HG03439 (cell line): ENCODE measurements around the gene GPX5.
"Not testable (repeated sequence)": the region's sequence is repeated elsewhere in the genome, so short reads cannot be mapped to it uniquely, and the experiment has no call there.

Experiments
- ATAC-seq: cut with Tn5 transposase; IDR thresholded peaks from one replicate; pipeline ENCODE4 v1.9.1; 2021; ENCODE audit warnings: mild to moderate bottlenecking, moderate library complexity; ENCODE audit not compliant: unreplicated experiment

GPX5 gene

GRCh38 chr6:28512387-28512786, 13.3 kb upstream of the GPX5 start:
- ATAC-seq = not testable (repeated sequence)

DNA sequence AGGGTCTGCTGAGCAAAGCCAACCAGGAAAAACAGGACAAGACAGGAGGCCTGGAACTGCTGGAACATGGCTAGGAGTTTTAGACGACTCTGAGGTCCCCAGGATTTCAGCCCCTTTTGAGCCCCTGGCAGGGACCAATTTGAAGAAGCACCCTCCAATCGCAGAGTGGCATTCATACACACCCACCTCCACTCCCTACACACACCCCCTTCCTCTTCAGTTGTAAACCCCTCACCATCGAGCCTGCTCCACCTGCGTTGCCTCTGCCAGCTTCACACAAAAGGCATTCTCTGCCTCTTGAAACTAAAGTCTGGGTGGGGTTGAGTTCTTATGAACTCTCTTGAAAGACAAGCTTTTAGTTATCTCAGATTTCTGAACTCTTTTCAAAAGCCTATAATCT, 10.0 kb upstream of the GPX5 start, which contains the start of gene GPX6:
GPX6 (minus strand) TSS at position 118 of the 400 bp plus-strand sequence; CDS start at position 68, 50 bp downstream.
- ATAC-seq = no peak

- no peak for ATAC-seq
Observed at GRCh38 chr6:28517964-28518363, 7.7 kb upstream of the GPX5 start.

DNA sequence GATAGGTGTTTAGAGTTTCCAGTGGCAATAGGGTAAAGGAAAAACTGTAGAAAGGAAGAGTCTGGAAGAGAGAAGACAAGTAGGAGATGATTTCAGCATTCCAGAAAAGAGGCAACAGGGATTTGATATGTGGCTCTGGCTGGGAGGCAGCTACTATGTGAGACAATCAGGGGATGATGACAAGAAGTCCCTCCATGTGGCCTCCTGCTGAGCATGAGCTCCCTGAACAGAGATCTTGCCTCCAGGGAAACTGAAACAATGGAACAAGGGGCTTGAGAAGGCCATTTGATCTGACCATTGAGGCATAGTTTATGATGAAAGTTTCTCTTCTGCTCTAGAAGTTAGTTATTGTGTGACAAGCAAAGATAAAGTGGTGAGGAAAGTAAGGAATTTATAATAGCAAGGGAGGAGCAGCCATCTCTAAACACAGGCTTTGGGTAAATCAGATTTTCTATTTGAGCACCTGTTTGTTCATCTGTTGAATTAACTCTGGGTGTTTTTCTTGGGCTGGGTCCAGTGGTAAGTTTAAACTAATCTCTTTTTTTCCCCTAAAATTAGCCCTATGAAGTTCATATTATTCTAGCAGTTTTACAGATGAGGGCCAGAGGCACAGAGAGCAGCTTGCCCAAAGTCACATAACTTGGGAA, 3.0 kb upstream of the GPX5 start:
- no peak for ATAC-seq

GRCh38 chr6:28523241-28523622, 2.4 kb upstream of the GPX5 start:
- ATAC-seq = no peak

DNA sequence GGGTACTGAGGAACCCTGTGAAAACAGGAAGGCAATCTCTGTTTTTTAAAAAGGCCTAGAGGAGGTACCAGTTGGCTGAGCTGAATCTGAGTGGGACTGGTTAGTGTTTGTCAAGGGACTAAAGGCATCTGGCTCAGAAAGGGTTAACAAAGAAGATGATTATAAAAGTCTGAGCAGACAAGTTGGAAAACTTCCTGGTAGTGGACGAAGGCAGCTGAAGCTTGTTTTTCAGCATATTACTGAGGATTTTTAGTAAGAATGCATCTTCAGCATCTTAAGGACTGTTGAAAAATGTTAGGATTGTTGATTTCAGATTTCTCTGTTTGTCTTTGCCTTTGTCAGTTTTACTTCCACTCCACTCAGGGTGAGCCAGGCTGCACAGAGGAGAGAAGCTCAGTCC, 5.1 kb downstream of the GPX5 start:
- ATAC-seq = no peak

DNA sequence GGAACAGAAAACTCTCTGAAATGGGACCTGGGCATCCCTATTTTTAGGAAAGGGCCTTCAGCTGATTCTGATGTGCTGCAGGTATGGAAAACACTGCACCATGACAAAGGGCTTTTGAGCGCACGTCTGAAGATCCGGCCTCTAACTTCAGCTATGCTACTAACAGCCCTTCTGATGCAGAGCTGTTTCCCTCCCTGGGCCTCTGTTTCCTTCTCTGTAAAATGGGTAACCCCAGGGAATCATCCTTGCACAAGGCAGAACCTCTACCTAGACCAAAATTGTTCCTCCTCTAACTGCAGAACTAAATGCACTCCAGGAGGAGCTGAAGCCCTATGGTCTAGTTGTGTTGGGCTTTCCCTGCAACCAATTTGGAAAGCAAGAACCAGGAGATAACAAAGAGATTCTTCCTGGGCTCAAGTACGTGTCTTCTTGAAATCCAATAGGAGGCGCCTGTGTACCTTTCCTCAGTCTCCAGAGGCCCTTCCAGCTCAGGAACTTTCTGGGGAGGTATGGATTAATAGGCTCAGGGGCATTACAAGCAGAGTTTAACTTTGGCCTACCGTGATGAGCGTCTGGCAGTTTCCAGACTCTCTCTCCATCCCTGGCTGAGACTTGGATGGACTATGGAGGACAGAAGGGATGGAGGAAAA, 5.9 kb downstream of the GPX5 start:
- no peak for ATAC-seq

DNA sequence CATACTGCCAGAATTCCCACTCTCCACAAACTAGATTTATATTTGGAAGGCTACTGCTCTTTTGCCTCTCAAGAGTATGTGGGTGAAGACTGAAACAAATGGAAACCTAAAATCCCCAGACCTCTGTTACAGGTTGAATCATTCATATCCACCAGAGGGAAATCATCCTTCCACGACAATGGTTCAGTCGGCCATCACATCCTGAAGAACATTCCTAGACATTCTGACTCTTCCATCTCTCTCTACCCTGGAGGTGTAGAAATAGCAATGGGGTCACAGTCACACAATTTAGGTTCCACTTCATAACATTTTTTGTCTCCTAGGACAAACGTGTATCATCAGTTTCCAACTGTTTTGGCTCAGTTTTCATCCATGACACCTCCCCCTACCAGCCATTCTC, 8.6 kb downstream of the GPX5 start:
- ATAC-seq = no peak

DNA sequence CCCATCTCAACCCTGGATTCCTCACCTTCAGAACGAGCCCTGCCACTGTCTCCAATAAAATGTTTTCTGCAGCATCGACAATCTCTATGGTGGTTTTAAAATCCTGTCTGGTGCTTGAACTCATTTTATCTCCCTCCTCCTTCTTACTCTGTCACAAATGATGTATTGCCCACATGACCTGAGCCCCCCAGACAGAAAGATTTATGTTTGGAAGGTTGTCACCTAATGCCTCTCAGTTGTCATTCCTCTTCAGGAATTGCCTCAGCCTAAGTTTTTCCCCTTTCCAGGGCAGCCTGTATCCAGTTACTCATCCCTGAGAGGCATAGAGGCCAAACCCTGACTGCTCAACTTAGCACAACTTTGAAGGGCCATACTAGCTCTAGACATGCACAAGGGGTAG, 9.2 kb downstream of the GPX5 start:
- no peak for ATAC-seq

- ATAC-seq = no peak
Observed at GRCh38 chr6:28537065-28537464, 11.4 kb downstream of the GPX5 start.

- no peak for ATAC-seq
Observed at GRCh38 chr6:28537509-28538140, 11.9 kb downstream of the GPX5 start.

GRCh38 chr6:28541996-28542395, 16.3 kb downstream of the GPX5 start:
- no peak for ATAC-seq

- peak; percentile 53 for ATAC-seq
Observed at GRCh38 chr6:28542440-28543296, 17.0 kb downstream of the GPX5 start.

- no peak for ATAC-seq
Observed at GRCh38 chr6:28543651-28544610, 18.2 kb downstream of the GPX5 start.

DNA sequence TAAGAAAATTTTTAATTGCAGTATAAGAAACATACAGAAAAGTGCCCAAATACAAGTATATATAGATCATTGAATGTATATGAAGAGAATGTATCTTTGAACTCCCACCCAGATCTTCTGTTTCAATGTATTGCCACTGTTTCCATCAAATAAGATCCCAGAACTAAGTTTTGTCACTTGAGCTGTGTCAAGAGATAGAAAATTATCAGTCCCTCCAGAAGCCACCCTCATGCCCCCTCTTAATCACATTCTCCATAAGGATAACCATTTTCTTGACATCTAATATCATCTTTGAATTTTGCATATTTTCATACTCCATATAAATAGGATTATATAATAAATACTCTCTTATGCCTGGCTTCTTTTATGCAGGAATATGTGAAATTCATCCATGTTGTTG, 20.3 kb downstream of the GPX5 start:
- no peak for ATAC-seq

GRCh38 chr6:28547003-28547402, 21.3 kb downstream of the GPX5 start:
- ATAC-seq = not testable (repeated sequence)

- no peak for ATAC-seq
Observed at GRCh38 chr6:28551891-28552666, 26.4 kb downstream of the GPX5 start.

- no peak for ATAC-seq
Observed at GRCh38 chr6:28553384-28553985, 27.8 kb downstream of the GPX5 start.
